Smooth muscle cell (in vitro differentiated cells): ENCODE data around the gene KCNQ5. TPM values are rescaled to one million over a fixed set of nuclear protein-coding genes. Genes with fewer than 3 reads are reported as not detected.
A peak's percentile ranks its signal among the peaks of the same experiment; 100 is the strongest.

Source experiments
- DNase-seq: peaks from one replicate; lab custom pipeline; 2025; ENCODE audit not compliant: unreplicated experiment; lab: John Stamatoyannopoulos, UW
- H2AFZ ChIP-seq: fragments of 200-600 bp; sonication (generic); 2 replicates; pipeline ENCODE4 v1.6.0; 2016; ENCODE audit warnings: antibody characterized with exemption, low read depth, mild to moderate bottlenecking
- H3F3A ChIP-seq: fragments of 200-600 bp; sonication (generic); 2 replicates; pipeline ENCODE4 v1.6.0; 2017; ENCODE audit warnings: antibody characterized with exemption, low read depth
- H3K27ac ChIP-seq: fragments of 200-600 bp; sonication (generic); 2 replicates; pipeline ENCODE4 v1.5.1; 2016; ENCODE audit warnings: low read depth, mild to moderate bottlenecking
- H3K27me3 ChIP-seq: fragments of 200-600 bp; sonication (generic); 2 replicates; pipeline ENCODE4 v1.6.1; 2016; ENCODE audit warnings: low read depth, mild to moderate bottlenecking
- H3K36me3 ChIP-seq: fragments of 200-600 bp; sonication (generic); 2 replicates; pipeline ENCODE4 v1.5.1; 2016; ENCODE audit warnings: low read depth
- H3K4me1 ChIP-seq: fragments of 200-600 bp; sonication (generic); 2 replicates; pipeline ENCODE4 v1.5.1; 2016; ENCODE audit warnings: low read depth
- H3K4me2 ChIP-seq: fragments of 200-600 bp; sonication (generic); 2 replicates; pipeline ENCODE4 v1.6.0; 2016; ENCODE audit warnings: mild to moderate bottlenecking
- H3K4me3 ChIP-seq: fragments of 200-600 bp; sonication (generic); 2 replicates; pipeline ENCODE4 v1.5.1; 2016; ENCODE audit warnings: mild to moderate bottlenecking
- H3K79me2 ChIP-seq: fragments of 200-600 bp; sonication (generic); 2 replicates; pipeline ENCODE4 v1.6.0; 2016; ENCODE audit warnings: low read depth, mild to moderate bottlenecking
- H3K9ac ChIP-seq: fragments of 200-600 bp; sonication (generic); 2 replicates; pipeline ENCODE4 v1.6.0; 2016; ENCODE audit warnings: low read depth
- H3K9me3 ChIP-seq: fragments of 200-600 bp; sonication (generic); replicated peaks from 2 replicates; pipeline ENCODE4 v1.5.1; 2016; ENCODE audit warnings: low read depth
- H4K20me1 ChIP-seq: fragments of 200-600 bp; sonication (generic); 2 replicates; pipeline ENCODE4 v1.6.0; 2016; ENCODE audit warnings: low read depth
- CTCF ChIP-seq: fragments of 200-600 bp; sonication (generic); IDR thresholded peaks from 2 replicates; pipeline ENCODE4 v1.5.1; 2017; ENCODE audit warnings: borderline replicate concordance, mild to moderate bottlenecking, antibody characterized with exemption; ENCODE audit not compliant: insufficient read depth, poor library complexity, severe bottlenecking
- WGBS: methylation state at CpG from one replicate; pipeline ENCODE4 v1.1.7; 2016; ENCODE audit warnings: low lambda C conversion rate; 5-methylcytosine and 5-hydroxymethylcytosine counted together
- polyA plus RNA-seq: library from polyadenylated mRNA; unstranded; fragments of >200 nt; fragmentation: Nextera tagmentation; extraction: Ambion mirVana; gene quantifications from 2 replicates; pipeline ENCODE4 v1.2.1, GENCODE V29; 2016
- total RNA-seq: library from RNA; depleted of rRNA; stranded (reverse); fragments of >200 nt; gene quantifications from 2 replicates; pipeline ENCODE4 v1.2.3, GENCODE V29; 2014

KCNQ5 gene
- total and polyA plus RNA-seq, 2 experiments from 2014 or later: 1.2 to 2.0 TPM

GRCh38 chr6:72825315-72825911 lies 203.5 kb downstream of the KCNQ5 start:
- Histone ChIP-seq H3K4me2 (no peak overlapping the region), H3K27me3 (no peaks in the 10 kb centered on the region), H3K4me1 (no peaks in the 10 kb centered on the region), H3F3A (no peaks in the 10 kb centered on the region), H4K20me1 (no peaks in the 10 kb centered on the region), H3K79me2 (no peaks in the 10 kb centered on the region), H3K27ac (peak overlapping the region; percentile 60), H3K4me3 (no peak overlapping the region), H2AFZ (no peak overlapping the region), H3K9me3 (no peaks in the 10 kb centered on the region), H3K36me3 (no peaks in the 10 kb centered on the region), H3K9ac (peak overlapping the region; percentile 47)
- no peak for DNase-seq
- TF ChIP-seq CTCF: no peak

- 62% methylated on average over 1 of the region's 1 CpG for WGBS
- Histone ChIP-seq H3K27ac (peak overlapping the region; percentile 60), H3K36me3 (no peaks in the 10 kb centered on the region), H3K9me3 (no peaks in the 10 kb centered on the region), H3K4me3 (no peak overlapping the region), H3F3A (no peaks in the 10 kb centered on the region), H3K79me2 (no peaks in the 10 kb centered on the region), H3K4me1 (no peaks in the 10 kb centered on the region), H3K27me3 (no peaks in the 10 kb centered on the region), H3K9ac (no peak overlapping the region), H4K20me1 (no peaks in the 10 kb centered on the region), H2AFZ (no peak overlapping the region), H3K4me2 (no peak overlapping the region)
- TF ChIP-seq CTCF: no peak
- no peak for DNase-seq
Observed at GRCh38 chr6:72826037-72826436, 204.2 kb downstream of the KCNQ5 start.

DNA sequence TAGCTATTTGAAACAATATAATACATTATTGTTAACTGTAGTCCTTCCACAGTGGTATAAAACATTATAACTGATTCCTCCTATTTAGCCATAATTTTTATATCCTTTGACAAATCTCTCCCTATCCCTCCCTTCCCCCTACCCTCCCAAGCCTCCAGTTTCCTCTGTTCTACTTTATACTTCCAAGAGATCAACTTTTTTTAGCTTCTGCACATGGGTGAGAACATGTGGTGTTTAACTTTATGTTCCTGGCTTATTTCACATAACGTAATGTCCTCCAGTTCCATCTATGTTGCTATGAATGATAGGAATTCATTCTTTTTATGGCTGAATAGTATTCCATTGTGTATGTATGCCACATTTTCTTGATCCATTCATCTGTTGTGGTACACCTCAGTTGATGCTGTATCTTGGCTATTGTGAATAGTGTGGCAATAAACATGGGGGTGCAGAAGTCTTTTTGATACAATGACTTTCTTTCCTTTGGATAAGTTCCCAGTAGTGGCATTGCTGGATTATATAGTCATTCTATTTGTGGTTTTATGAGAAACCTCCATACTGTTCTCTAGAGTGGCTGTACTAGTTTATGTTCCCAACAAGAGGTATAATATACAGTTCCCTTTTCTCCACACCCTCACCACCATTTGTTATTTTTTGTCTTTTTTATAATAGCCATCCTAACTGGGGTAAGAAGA lies 205.0 kb downstream of the KCNQ5 start:
- Histone ChIP-seq H3K4me1 (no peaks in the 10 kb centered on the region), H4K20me1 (no peaks in the 10 kb centered on the region), H3K9ac (no peak overlapping the region), H3K4me3 (no peak overlapping the region), H3K9me3 (no peaks in the 10 kb centered on the region), H3K27ac (peak overlapping the region; percentile 60), H3F3A (no peaks in the 10 kb centered on the region), H2AFZ (no peak overlapping the region), H3K27me3 (no peaks in the 10 kb centered on the region), H3K36me3 (no peaks in the 10 kb centered on the region), H3K79me2 (no peaks in the 10 kb centered on the region), H3K4me2 (no peak overlapping the region)
- no peak for TF ChIP-seq CTCF
- WGBS: 100% methylated on average over 1 of the region's 1 CpG
- DNase-seq: no peak

- H3K27ac ChIP-seq: no peak overlapping the region
- no peaks in the 10 kb centered on the region for H3K4me1 ChIP-seq
- H3K9me3 ChIP-seq: no peaks in the 10 kb centered on the region
- no peaks in the 10 kb centered on the region for H3K27me3 ChIP-seq
- no peak for DNase-seq
- H3K36me3 ChIP-seq: no peaks in the 10 kb centered on the region
- H3K9ac ChIP-seq: no peak overlapping the region
- no peak overlapping the region for H3K4me3 ChIP-seq
- H3F3A ChIP-seq: no peaks in the 10 kb centered on the region
- H4K20me1 ChIP-seq: no peaks in the 10 kb centered on the region
- no peak for TF ChIP-seq CTCF
- H2AFZ ChIP-seq: no peak overlapping the region
- no peak overlapping the region for H3K4me2 ChIP-seq
- 68% methylated on average over 2 of the region's 2 CpGs for WGBS
- no peaks in the 10 kb centered on the region for H3K79me2 ChIP-seq
Observed at GRCh38 chr6:72828904-72829303, 207.0 kb downstream of the KCNQ5 start.
